GM18873 (cell line): Measurements from ENCODE around the gene ANXA6.

Experiments
- ATAC-seq: cut with Tn5 transposase; IDR thresholded peaks from one replicate; pipeline ENCODE4 v1.9.1; 2021; ENCODE audit warnings: mild to moderate bottlenecking, moderate library complexity, moderate number of reproducible peaks; ENCODE audit not compliant: unreplicated experiment, low FRiP score

ANXA6 gene

GRCh38 chr5:151107084-151107483 is 50.5 kb downstream of the ANXA6 start:
- ATAC-seq = no peak

DNA sequence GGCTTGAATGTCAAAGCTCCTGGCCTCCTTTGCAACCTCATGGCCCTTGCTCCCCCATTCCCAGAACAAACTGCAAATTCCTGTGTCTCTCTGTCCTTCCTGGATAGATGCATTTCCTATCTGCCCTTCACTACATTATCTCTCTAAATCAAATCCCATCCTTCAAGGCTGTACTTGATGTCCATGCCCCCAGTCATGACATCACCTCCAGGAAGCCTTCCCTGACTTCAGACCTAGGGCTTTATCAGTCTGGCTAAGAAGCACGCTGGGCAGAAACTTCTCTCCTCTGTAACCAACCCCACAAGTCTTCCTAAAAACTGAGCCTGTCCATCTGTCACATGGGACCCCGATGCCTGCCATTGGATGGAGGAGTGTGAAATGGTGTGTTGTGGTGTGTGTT is 51.1 kb downstream of the ANXA6 start:
- no peak for ATAC-seq

DNA sequence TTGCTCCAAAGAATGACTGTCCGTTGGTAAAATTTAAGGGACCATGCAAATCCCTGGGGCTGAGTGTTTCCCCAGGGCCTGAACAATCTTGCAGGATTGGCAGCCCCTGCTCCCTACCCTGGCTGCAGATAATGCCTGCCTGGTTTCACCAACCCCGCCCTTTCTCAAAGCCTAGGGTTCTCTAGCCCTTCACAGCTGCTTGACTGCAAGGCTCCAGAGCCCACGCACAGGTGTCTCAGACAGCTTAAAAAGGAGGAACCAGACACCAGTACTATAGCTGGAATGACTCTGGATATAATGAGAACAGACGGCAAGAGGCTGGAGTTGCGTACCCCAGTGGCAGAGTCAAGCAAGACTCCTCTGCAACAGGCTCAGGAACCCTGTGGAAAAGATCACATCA is 51.5 kb downstream of the ANXA6 start:
- no peak for ATAC-seq

GRCh38 chr5:151105561-151105960 is 52.0 kb downstream of the ANXA6 start:
- no peak for ATAC-seq

DNA sequence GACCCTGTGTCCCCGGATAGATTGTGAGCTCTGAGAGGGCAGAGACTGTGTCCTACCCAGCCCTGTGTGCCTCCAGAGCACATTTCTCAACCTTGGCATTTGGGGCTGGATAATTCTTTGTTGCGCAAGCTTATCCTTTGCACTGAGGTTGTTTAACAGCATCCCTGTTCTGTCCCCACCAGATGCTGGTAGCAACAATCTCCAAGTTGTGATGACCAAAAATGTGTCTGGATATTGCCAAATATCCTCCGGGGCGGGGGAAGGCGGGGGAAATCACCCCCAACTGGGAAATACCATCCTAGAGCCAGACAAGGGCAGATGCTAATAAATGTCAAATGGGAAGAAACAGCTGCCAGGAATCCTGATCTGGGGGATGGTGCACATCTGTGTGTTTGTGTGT is 52.8 kb downstream of the ANXA6 start:
- ATAC-seq = no peak

DNA sequence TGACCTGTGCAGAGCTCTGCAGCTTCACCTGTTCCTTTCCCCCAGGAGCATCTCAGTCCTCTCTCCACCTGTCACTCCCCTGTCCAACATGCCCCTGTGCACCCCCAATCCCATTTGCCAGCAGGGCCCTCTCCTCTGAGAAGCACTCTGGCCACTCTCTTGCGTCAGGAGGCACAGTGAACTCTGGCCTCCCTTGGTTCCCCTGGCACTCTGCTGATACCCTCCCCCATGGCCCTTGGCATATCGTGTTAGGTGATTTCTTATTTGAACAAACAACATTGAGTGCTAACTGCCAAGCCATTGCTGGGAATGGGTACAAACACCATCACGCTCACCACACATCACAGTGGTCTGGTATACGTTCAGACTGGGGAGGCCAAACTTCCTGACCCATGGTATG is 55.8 kb downstream of the ANXA6 start:
- ATAC-seq = no peak

GRCh38 chr5:151101151-151101550 is 56.4 kb downstream of the ANXA6 start:
- ATAC-seq = no peak

- no peak for ATAC-seq
Observed at GRCh38 chr5:151100681-151101080, 56.9 kb downstream of the ANXA6 start.

GRCh38 chr5:151098768-151099121 is 58.8 kb downstream of the ANXA6 start:
- ATAC-seq = no peak

GRCh38 chr5:151097820-151098767 is 59.5 kb downstream of the ANXA6 start:
- no peak for ATAC-seq

- ATAC-seq = no peak
Observed at GRCh38 chr5:151097061-151097460, 60.5 kb downstream of the ANXA6 start.

DNA sequence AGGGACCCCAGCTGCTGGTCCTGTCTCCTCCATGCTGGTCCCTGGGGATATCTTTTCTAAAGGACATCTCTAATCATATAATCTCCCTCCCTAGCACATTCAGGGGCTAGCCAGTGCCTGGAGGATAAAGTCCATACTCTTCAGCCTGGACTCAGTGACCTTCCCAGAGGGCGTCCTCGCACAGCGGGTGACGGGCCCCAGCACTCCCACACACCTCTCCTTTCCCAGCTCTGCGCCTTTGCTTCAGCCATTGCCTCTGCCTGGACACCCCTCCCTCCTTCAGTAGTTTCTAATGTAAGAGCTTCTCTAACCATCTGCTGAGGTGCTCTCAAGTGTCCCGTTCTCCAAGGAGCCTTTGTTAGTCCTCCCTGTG is 61.6 kb downstream of the ANXA6 start:
- ATAC-seq = no peak

DNA sequence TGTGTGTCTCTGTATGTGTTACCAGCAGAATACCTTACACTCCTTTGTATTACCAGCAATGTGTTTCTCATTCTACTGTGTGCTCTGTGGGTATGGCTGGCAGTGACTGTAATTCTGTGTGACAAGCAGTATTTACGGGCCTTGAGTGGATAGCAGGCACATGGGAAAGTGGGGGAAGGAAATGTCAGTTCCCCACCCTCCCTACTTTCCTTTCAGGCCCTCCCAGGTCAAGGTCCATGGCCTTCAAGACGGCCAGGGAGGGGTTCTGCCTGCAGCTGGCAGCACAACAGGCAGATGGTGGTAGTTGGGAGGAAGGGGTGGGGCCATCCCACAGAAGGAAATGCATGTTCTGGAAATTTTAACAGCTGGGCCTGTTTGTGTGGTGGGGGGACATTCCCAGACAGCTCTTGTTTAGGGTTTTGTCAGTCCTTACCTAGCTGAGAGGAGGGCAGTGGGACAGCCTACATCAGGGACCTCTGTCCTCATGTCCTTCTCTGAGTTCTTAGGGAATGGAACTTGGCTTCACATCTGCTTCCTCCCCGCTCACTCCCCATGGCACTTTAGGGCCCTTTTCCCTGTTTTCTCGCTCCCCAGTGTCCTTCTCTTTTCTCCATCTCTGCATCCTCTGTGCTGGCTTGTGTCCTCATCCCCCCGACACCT is 62.1 kb downstream of the ANXA6 start:
- ATAC-seq = no peak

- ATAC-seq = no peak
Observed at GRCh38 chr5:151094852-151095245, 62.7 kb downstream of the ANXA6 start.

GRCh38 chr5:151094030-151094851 is 63.3 kb downstream of the ANXA6 start:
- ATAC-seq = peak; percentile 79

- no peak for ATAC-seq
Observed at GRCh38 chr5:151093476-151093889, 64.1 kb downstream of the ANXA6 start.

- ATAC-seq = no peak
Observed at GRCh38 chr5:151092762-151093161, 64.8 kb downstream of the ANXA6 start.

DNA sequence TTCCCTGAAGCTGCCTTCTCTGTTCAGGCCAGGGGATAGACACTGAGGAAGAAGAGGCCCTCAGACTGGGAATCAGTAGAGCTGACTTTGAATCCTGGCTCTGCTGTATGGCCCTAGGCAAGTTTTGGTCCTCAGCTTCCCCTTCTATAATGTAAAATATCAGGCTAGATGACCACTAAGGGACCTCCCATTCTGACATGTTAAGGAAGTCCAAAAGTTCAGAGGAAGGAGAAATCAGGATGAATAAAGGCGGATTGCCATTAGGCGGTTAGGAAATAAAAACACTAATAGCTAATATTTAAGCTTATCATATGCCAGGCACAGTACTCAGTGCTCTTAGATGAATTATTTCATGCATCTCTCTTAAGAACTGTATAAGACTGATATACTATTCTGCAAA is 67.9 kb downstream of the ANXA6 start:
- ATAC-seq = no peak

DNA sequence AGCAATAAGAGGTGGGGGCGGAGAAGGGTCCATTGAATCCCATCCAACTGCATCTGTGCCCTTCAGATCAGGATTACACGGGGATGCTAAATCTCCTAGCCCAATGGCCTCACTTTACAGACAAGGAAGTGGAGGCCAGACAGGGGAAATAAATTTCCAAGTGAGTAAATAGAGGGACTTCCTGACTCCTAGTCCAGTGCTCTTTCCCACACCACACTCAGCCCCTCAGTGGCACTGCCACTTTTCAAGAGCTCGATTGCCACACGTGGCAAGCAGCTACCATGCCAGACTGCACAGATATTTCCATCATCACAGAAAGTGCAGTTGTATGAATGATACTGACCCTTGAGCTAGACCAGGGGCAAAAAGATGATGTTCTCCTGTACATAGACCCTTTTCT is 68.6 kb downstream of the ANXA6 start:
- ATAC-seq = no peak

- no peak for ATAC-seq
Observed at GRCh38 chr5:151087486-151087885, 70.1 kb downstream of the ANXA6 start.

DNA sequence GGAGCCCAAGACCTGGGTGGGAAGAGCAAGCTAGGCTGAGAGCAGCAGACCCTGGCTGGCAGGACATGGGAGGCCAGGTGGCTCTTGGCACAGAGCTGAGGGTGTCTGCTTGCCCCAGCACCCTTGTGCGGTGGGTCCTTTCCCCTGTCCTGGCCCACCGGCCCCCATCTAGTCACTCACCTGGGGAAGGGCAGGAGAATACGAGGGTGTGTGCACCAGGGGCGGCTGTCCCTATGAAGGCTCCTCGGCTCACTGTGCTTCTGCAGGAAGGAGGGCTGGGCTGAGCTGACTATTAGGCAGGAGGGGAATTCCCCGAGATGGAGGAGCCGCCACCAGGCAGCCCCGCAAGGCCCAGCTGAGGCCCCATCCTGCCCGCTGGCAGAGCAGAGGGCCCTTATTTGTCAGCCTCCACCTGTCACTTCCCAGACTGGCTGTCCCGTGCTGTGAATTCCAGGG is 70.6 kb downstream of the ANXA6 start:
- ATAC-seq = no peak
